H1 (cell line): ENCODE measurements around the gene GET3. TPM values are rescaled to one million over a fixed set of nuclear protein-coding genes. Genes with fewer than 3 reads are reported as not detected.

Experiments used
- KDM4A ChIP-seq: IDR thresholded peaks from one replicate; pipeline ENCODE4 v1.7.1; 2012; ENCODE audit warnings: low read depth, mild to moderate bottlenecking, moderate library complexity, low read length, inconsistent platforms; ENCODE audit not compliant: severe bottlenecking
- SAP30 ChIP-seq: fragments of 300-600 bp; sonication (generic); IDR thresholded peaks from 2 replicates; pipeline ENCODE4 v1.7.1; 2012; ENCODE audit warnings: low read length, moderate library complexity, mild to moderate bottlenecking, inconsistent platforms; ENCODE audit not compliant: insufficient read depth, insufficient replicate concordance
- polyA plus RNA-seq, 7 experiments: library from polyadenylated mRNA; depleted of rRNA in 3 of 7; stranded (reverse) in 5 of 7; unstranded in 2 of 7; fragments of >200 nt in 5 of 7; fragments of 200-250 nt in 2 of 7; gene quantifications; 1 replicate in 5 of 7; 2 replicates in 1 of 7; 4 replicates in 1 of 7; pipeline versions ENCODE4 v1.2.1 to v1.2.3, GENCODE V29; 2011 to 2013; ENCODE audit warnings: missing spikeins in 2 of 7, mixed read lengths in 2 of 7
- total RNA-seq: library from RNA; stranded (reverse); fragmentation: NEBNext Ultra II Directional; extraction: Animal tissue kit (Norgen Biotek cat#: 25700); gene quantifications from 2 replicates; pipeline ENCODE4 v1.2.1, GENCODE V29; 2021

The GET3 gene
- total and polyA plus RNA-seq, 2 of the 8 experiments (the other 6 are each of a cell fraction or from before 2014, with no cell fraction given): 105 to 297 TPM

DNA sequence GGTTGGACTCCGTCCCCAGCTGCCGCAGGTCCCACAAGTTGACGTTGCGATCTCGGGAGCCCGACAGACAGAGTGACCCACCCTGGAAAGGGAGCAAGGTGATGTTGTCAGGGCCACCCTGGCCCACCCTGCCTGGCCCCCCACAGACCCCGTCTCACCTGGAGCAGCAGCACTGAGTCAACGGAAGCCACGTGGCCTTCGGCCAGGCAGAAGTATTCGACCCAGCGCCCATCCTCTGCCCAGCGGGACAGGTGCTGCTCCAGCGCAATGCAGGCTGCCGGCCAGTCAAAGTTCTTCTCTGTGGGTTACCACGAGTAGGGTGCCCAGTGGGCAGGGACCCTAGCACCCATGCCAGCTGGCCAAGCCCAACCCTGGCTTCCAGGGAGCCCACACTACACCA lies 42.7 kb upstream of the GET3 start (continued):
- TF ChIP-seq SAP30 (no peak), KDM4A (no peak)
